ENCODE data around the gene ELP4.
A peak's percentile ranks its signal among the peaks of the same experiment; 100 is the strongest.

Gene ELP4

GRCh38 chr11:31826536-31827438, 317.2 kb downstream of the ELP4 start:
- DNase-seq: peak in 1 of 2 experiments; percentile 36

GRCh38 chr11:31827455-31828206, 318.1 kb downstream of the ELP4 start:
- no peak for DNase-seq

GRCh38 chr11:31828217-31828616, 318.6 kb downstream of the ELP4 start:
- no peak for DNase-seq

GRCh38 chr11:31830406-31830805, 320.8 kb downstream of the ELP4 start:
- DNase-seq: no peak

- no peak for DNase-seq
These were observed 324.7 kb downstream of the ELP4 start for GRCh38 chr11:31834237-31834636.
